Measurements from ENCODE around the gene MEF2C. TPM values are rescaled to one million over a fixed set of nuclear protein-coding genes. Genes with fewer than 3 reads are reported as not detected.
"Not testable (repeated sequence)": the region's sequence is repeated elsewhere in the genome, so short reads cannot be mapped to it uniquely, and the experiment has no call there.

Gene MEF2C
- total RNA-seq, 1 experiment from 2014 or later, result 171 TPM

GRCh38 chr5:88798933-88799332, 84.1 kb downstream of the MEF2C start:
- not testable (repeated sequence) for H3K4me3 ChIP-seq (ENCODE audit: low read length); H3K4me1 ChIP-seq (ENCODE audit: low read length); H3K9ac ChIP-seq (ENCODE audit: low read length); H3K9me2 ChIP-seq (replicated peaks; ENCODE audit: insufficient read depth, low read length); H2AFZ ChIP-seq (ENCODE audit: low read length); H3K27ac ChIP-seq (ENCODE audit: low read length); H3K4me2 ChIP-seq (ENCODE audit: low read depth, low read length, poor library complexity, severe bottlenecking); DNase-seq; H3K27me3 ChIP-seq (ENCODE audit: low read length); H4K20me1 ChIP-seq (ENCODE audit: insufficient read depth, low read depth, low read length); H3K9me3 ChIP-seq (ENCODE audit: low read length)
- peaks cover 40% of the 10 kb centered on the region for H3K36me3 ChIP-seq (ENCODE audit: insufficient read depth, low read length)
- H3K79me2 ChIP-seq (ENCODE audit: low read length), result peaks cover 42% of the 10 kb centered on the region

- not testable (repeated sequence) for H3K4me2 ChIP-seq (ENCODE audit: low read depth, low read length, poor library complexity, severe bottlenecking); H3K9me2 ChIP-seq (replicated peaks; ENCODE audit: insufficient read depth, low read length); H4K20me1 ChIP-seq (ENCODE audit: insufficient read depth, low read depth, low read length); DNase-seq; H3K4me1 ChIP-seq (ENCODE audit: low read length); H3K9me3 ChIP-seq (ENCODE audit: low read length); H3K27me3 ChIP-seq (ENCODE audit: low read length); H3K4me3 ChIP-seq (ENCODE audit: low read length); H3K27ac ChIP-seq (ENCODE audit: low read length); H3K9ac ChIP-seq (ENCODE audit: low read length); H3K36me3 ChIP-seq (ENCODE audit: insufficient read depth, low read length); H2AFZ ChIP-seq (ENCODE audit: low read length)
- H3K79me2 ChIP-seq (ENCODE audit: low read length), result peaks cover 38% of the 10 kb centered on the region
These were observed 89.2 kb downstream of the MEF2C start for GRCh38 chr5:88793797-88794196.

- Histone ChIP-seq H3K9me2 (replicated peaks; ENCODE audit: insufficient read depth, low read length) (no peaks in the 10 kb centered on the region), H3K9ac (ENCODE audit: low read length) (no peak overlapping the region), H3K4me3 (ENCODE audit: low read length) (no peak overlapping the region), H3K9me3 (ENCODE audit: low read length) (no peaks in the 10 kb centered on the region), H2AFZ (ENCODE audit: low read length) (no peak overlapping the region), H3K27me3 (ENCODE audit: low read length) (no peaks in the 10 kb centered on the region), H3K36me3 (ENCODE audit: insufficient read depth, low read length) (no peaks in the 10 kb centered on the region; the same call in 1 of the 2 replicates), H3K27ac (ENCODE audit: low read length) (peak overlapping the region; percentile 40; the same call in 1 of the 2 replicates), H4K20me1 (ENCODE audit: insufficient read depth, low read depth, low read length) (no peaks in the 10 kb centered on the region), H3K4me2 (ENCODE audit: low read depth, low read length, poor library complexity, severe bottlenecking) (no peak overlapping the region), H3K79me2 (ENCODE audit: low read length) (peaks cover 48% of the 10 kb centered on the region), H3K4me1 (ENCODE audit: low read length) (peaks cover 2% of the 10 kb centered on the region; the same call in 1 of the 2 replicates)
- DNase-seq, result no peak
These were observed 90.7 kb downstream of the MEF2C start for GRCh38 chr5:88792144-88792840.

- H3K27ac ChIP-seq (ENCODE audit: low read length), result no peak overlapping the region
- no peak overlapping the region for H2AFZ ChIP-seq (ENCODE audit: low read length)
- H3K4me1 ChIP-seq (ENCODE audit: low read length), result peaks cover 2% of the 10 kb centered on the region; the same call in 1 of the 2 replicates
- H3K36me3 ChIP-seq (ENCODE audit: insufficient read depth, low read length), result no peaks in the 10 kb centered on the region; the same call in 1 of the 2 replicates
- H4K20me1 ChIP-seq (ENCODE audit: insufficient read depth, low read depth, low read length), result no peaks in the 10 kb centered on the region
- no peaks in the 10 kb centered on the region for H3K9me3 ChIP-seq (ENCODE audit: low read length)
- peaks cover 81% of the 10 kb centered on the region for H3K79me2 ChIP-seq (ENCODE audit: low read length)
- no peaks in the 10 kb centered on the region for H3K27me3 ChIP-seq (ENCODE audit: low read length)
- no peak overlapping the region for H3K4me2 ChIP-seq (ENCODE audit: low read depth, low read length, poor library complexity, severe bottlenecking)
- no peak overlapping the region for H3K4me3 ChIP-seq (ENCODE audit: low read length)
- no peaks in the 10 kb centered on the region for H3K9me2 ChIP-seq (replicated peaks; ENCODE audit: insufficient read depth, low read length)
- no peak overlapping the region for H3K9ac ChIP-seq (ENCODE audit: low read length)
- DNase-seq, result no peak
These were observed 95.1 kb downstream of the MEF2C start for GRCh38 chr5:88787856-88788255.

- Histone ChIP-seq H3K4me2 (ENCODE audit: low read depth, low read length, poor library complexity, severe bottlenecking) (no peak overlapping the region), H3K36me3 (ENCODE audit: insufficient read depth, low read length) (no peaks in the 10 kb centered on the region; the same call in 1 of the 2 replicates), H3K27ac (ENCODE audit: low read length) (no peak overlapping the region), H2AFZ (ENCODE audit: low read length) (no peak overlapping the region), H3K4me1 (ENCODE audit: low read length) (no peaks in the 10 kb centered on the region; the same call in 1 of the 2 replicates), H3K9ac (ENCODE audit: low read length) (no peak overlapping the region), H3K79me2 (ENCODE audit: low read length) (peaks cover 83% of the 10 kb centered on the region), H3K9me3 (ENCODE audit: low read length) (no peaks in the 10 kb centered on the region), H3K4me3 (ENCODE audit: low read length) (no peak overlapping the region), H3K27me3 (ENCODE audit: low read length) (no peaks in the 10 kb centered on the region), H4K20me1 (ENCODE audit: insufficient read depth, low read depth, low read length) (no peaks in the 10 kb centered on the region), H3K9me2 (replicated peaks; ENCODE audit: insufficient read depth, low read length) (no peaks in the 10 kb centered on the region)
- DNase-seq, result no peak
These were observed 96.2 kb downstream of the MEF2C start for GRCh38 chr5:88786789-88787188.

- peaks cover 84% of the 10 kb centered on the region for H3K79me2 ChIP-seq (ENCODE audit: low read length)
- H3K9me3 ChIP-seq (ENCODE audit: low read length), result no peaks in the 10 kb centered on the region
- no peak overlapping the region for H3K27ac ChIP-seq (ENCODE audit: low read length)
- no peak overlapping the region for H2AFZ ChIP-seq (ENCODE audit: low read length)
- no peak overlapping the region for H3K4me3 ChIP-seq (ENCODE audit: low read length)
- no peaks in the 10 kb centered on the region for H3K9me2 ChIP-seq (replicated peaks; ENCODE audit: insufficient read depth, low read length)
- H3K9ac ChIP-seq (ENCODE audit: low read length), result no peak overlapping the region
- no peak overlapping the region for H3K4me2 ChIP-seq (ENCODE audit: low read depth, low read length, poor library complexity, severe bottlenecking)
- no peaks in the 10 kb centered on the region; the same call in 1 of the 2 replicates for H3K36me3 ChIP-seq (ENCODE audit: insufficient read depth, low read length)
- H4K20me1 ChIP-seq (ENCODE audit: insufficient read depth, low read depth, low read length), result no peaks in the 10 kb centered on the region
- no peak for DNase-seq
- H3K27me3 ChIP-seq (ENCODE audit: low read length), result no peaks in the 10 kb centered on the region
- H3K4me1 ChIP-seq (ENCODE audit: low read length), result no peaks in the 10 kb centered on the region; the same call in 1 of the 2 replicates
These were observed 97.0 kb downstream of the MEF2C start for GRCh38 chr5:88785746-88786565.

GRCh38 chr5:88782571-88782970, 100.4 kb downstream of the MEF2C start:
- no peak for DNase-seq
- Histone ChIP-seq H3K27me3 (ENCODE audit: low read length) (no peaks in the 10 kb centered on the region), H3K79me2 (ENCODE audit: low read length) (peaks cover 86% of the 10 kb centered on the region), H3K9me2 (replicated peaks; ENCODE audit: insufficient read depth, low read length) (no peaks in the 10 kb centered on the region), H4K20me1 (ENCODE audit: insufficient read depth, low read depth, low read length) (no peaks in the 10 kb centered on the region), H3K27ac (ENCODE audit: low read length) (no peak overlapping the region), H3K9me3 (ENCODE audit: low read length) (no peaks in the 10 kb centered on the region), H3K4me3 (ENCODE audit: low read length) (no peak overlapping the region), H2AFZ (ENCODE audit: low read length) (no peak overlapping the region), H3K4me1 (ENCODE audit: low read length) (no peaks in the 10 kb centered on the region; the same call in 1 of the 2 replicates), H3K36me3 (ENCODE audit: insufficient read depth, low read length) (peaks cover 11% of the 10 kb centered on the region; the same call in 1 of the 2 replicates), H3K4me2 (ENCODE audit: low read depth, low read length, poor library complexity, severe bottlenecking) (no peak overlapping the region), H3K9ac (ENCODE audit: low read length) (no peak overlapping the region)

- H3K4me3 ChIP-seq (ENCODE audit: low read length), result no peak overlapping the region
- H3K36me3 ChIP-seq (ENCODE audit: insufficient read depth, low read length), result peaks cover 11% of the 10 kb centered on the region; the same call in 1 of the 2 replicates
- H2AFZ ChIP-seq (ENCODE audit: low read length), result no peak overlapping the region
- no peaks in the 10 kb centered on the region for H3K27me3 ChIP-seq (ENCODE audit: low read length)
- H3K9ac ChIP-seq (ENCODE audit: low read length), result no peak overlapping the region
- DNase-seq, result no peak
- no peaks in the 10 kb centered on the region for H3K4me1 ChIP-seq (ENCODE audit: low read length)
- H3K27ac ChIP-seq (ENCODE audit: low read length), result no peak overlapping the region
- no peaks in the 10 kb centered on the region for H3K9me3 ChIP-seq (ENCODE audit: low read length)
- H4K20me1 ChIP-seq (ENCODE audit: insufficient read depth, low read depth, low read length), result no peaks in the 10 kb centered on the region
- H3K9me2 ChIP-seq (replicated peaks; ENCODE audit: insufficient read depth, low read length), result no peaks in the 10 kb centered on the region
- no peak overlapping the region for H3K4me2 ChIP-seq (ENCODE audit: low read depth, low read length, poor library complexity, severe bottlenecking)
- H3K79me2 ChIP-seq (ENCODE audit: low read length), result peaks cover 81% of the 10 kb centered on the region
These were observed 102.2 kb downstream of the MEF2C start for GRCh38 chr5:88780736-88781135.
